ENCODE results near the gene CUTA. TPM values are rescaled to one million over a fixed set of nuclear protein-coding genes. Genes with fewer than 3 reads are reported as not detected.
A peak's percentile ranks its signal among the peaks of the same experiment; 100 is the strongest.

CUTA gene
- total and polyA plus RNA-seq, 2 of the 13 experiments (the other 11 are each of a cell fraction or from before 2014, with no cell fraction given) = 170 to 180 TPM

GRCh38 chr6:33417903-33418689, at the start of gene CUTA (continued):
- TF ChIP-seq ZNF510 (CRISPR knock-in tag; IDR thresholded peaks at IDR 0.05; ENCODE audit: low read depth) (peak; percentile 98), ZFX (CRISPR knock-in tag; IDR thresholded peaks at IDR 0.05; ENCODE audit: low read depth) (peak; percentile 84), NR2C2 (CRISPR knock-in tag; IDR thresholded peaks at IDR 0.05; ENCODE audit: borderline replicate concordance) (peak; percentile 80; the same call in 1 of the 2 replicates), GATA4 (IDR thresholded peaks at IDR 0.05; ENCODE audit: borderline replicate concordance, low read depth) (0 out of 2 replicates have a peak, but pooled peaks have one; percentile 62), SALL2 (CRISPR knock-in tag; IDR thresholded peaks at IDR 0.05) (peak; percentile 92), NR2F1 (CRISPR knock-in tag; IDR thresholded peaks at IDR 0.05) (no peak), KLF11 (CRISPR knock-in tag; IDR thresholded peaks at IDR 0.05) (peak; percentile 57; the same call in 1 of the 2 replicates), KDM5A (IDR thresholded peaks at IDR 0.05; ENCODE audit: borderline replicate concordance, low read length) (peak; percentile 84), ZNF263 (CRISPR knock-in tag; IDR thresholded peaks at IDR 0.05) (peak; percentile 36; the same call in 1 of the 2 replicates), FOXP4 (CRISPR knock-in tag; IDR thresholded peaks at IDR 0.05) (peak; percentile 70), ARID2 (CRISPR knock-in tag; IDR thresholded peaks at IDR 0.05; ENCODE audit: borderline replicate concordance) (peak; percentile 54; the same call in 1 of the 2 replicates), SMAD9 (CRISPR knock-in tag; IDR thresholded peaks at IDR 0.05) (0 out of 2 replicates have a peak, but pooled peaks have one; percentile 84), ZSCAN29 (CRISPR knock-in tag; conservative IDR thresholded peaks at IDR 0.05) (0 out of 2 replicates have a peak, but pooled peaks have one; percentile 50), TAF1 (CRISPR knock-in tag; IDR thresholded peaks at IDR 0.05) (peak; percentile 80; the same call in 1 of the 2 replicates), CTCF (CRISPR knock-in tag; IDR thresholded peaks at IDR 0.05) (peak; percentile 76), ZNF589 (CRISPR knock-in tag; conservative IDR thresholded peaks at IDR 0.05) (peak; percentile 43), ZNF101 (CRISPR knock-in tag; IDR thresholded peaks at IDR 0.05; ENCODE audit: borderline replicate concordance, low read depth) (peak; percentile 68; the same call in 1 of the 2 replicates), DRAP1 (CRISPR knock-in tag; IDR thresholded peaks at IDR 0.05) (peak; percentile 84), SNAI1 (CRISPR knock-in tag; IDR thresholded peaks at IDR 0.05; ENCODE audit: borderline replicate concordance) (peak; percentile 88; the same call in 1 of the 2 replicates), JUN (CRISPR knock-in tag; IDR thresholded peaks at IDR 0.05) (peak; percentile 44), ZNF414 (CRISPR knock-in tag; IDR thresholded peaks at IDR 0.05) (peak; percentile 63; the same call in 1 of the 2 replicates), E2F1 (CRISPR knock-in tag; IDR thresholded peaks at IDR 0.05) (peak; percentile 90), FOXK1 (CRISPR knock-in tag; IDR thresholded peaks at IDR 0.05; ENCODE audit: borderline replicate concordance, low read depth) (peak; percentile 88)

Measured in HepG2 (cell line).